Activated T-cell treated with anti-CD3 and anti-CD28 coated beads, Interleukin-2, amount 50 U/mL, for 1 hour (primary cell): Measurements from ENCODE around the gene ZSWIM6.
"Not testable (repeated sequence)": the region's sequence is repeated elsewhere in the genome, so short reads cannot be mapped to it uniquely, and the experiment has no call there.

Source experiments
- DNase-seq: peaks from one replicate; pipeline ENCODE4 v3.0.0-alpha.2; 2020

The ZSWIM6 gene

GRCh38 chr5:61409568-61409967 lies 77.5 kb downstream of the ZSWIM6 start:
- no peak for DNase-seq

- DNase-seq, result no peak
Observed at GRCh38 chr5:61410811-61411210, 78.8 kb downstream of the ZSWIM6 start.

GRCh38 chr5:61412361-61412760 lies 80.3 kb downstream of the ZSWIM6 start:
- DNase-seq, result no peak

- DNase-seq, result not testable (repeated sequence)
Observed at GRCh38 chr5:61413205-61413604, 81.1 kb downstream of the ZSWIM6 start.

DNA sequence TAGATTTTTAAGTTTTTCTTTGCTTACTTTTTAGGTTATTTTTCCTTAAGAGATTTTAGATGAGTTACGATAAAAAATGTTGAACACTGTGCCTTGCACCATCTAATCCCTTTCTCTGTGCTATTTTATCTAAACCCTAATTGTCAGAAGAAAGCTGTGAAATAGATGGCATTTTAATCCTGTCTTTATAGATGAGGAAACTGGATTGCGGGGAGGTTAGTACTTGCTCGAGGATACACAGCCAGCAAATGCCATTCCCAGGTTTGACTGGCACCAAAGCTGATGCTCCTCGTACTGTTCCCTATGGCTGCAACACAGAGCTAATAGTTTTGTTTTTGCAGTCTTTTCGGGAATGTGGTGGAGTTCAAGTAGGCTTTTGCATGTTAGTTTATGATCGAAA lies 82.7 kb downstream of the ZSWIM6 start:
- no peak for DNase-seq

- DNase-seq, result no peak
Observed at GRCh38 chr5:61416010-61416409, 84.0 kb downstream of the ZSWIM6 start.

GRCh38 chr5:61416420-61416819 lies 84.4 kb downstream of the ZSWIM6 start:
- DNase-seq, result no peak

DNA sequence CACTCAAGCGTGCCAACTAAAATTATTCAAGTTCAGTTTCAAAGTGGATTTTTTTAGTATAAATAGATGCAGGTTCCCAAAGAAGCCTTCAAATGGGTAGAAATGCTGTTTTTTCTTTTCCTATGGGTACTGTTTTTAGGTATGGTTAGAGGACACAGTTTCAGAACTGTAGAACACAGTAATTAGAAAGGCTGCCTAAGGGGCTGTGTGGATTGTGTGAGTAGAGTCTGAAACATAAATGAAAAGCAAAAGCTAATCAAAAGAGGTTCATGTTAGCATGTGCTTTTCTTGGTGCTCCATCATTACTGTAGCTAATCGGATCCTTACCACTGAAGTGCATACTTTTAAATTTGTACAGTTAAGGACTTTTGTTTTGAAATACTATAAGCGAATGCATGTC lies 85.3 kb downstream of the ZSWIM6 start:
- no peak for DNase-seq

DNA sequence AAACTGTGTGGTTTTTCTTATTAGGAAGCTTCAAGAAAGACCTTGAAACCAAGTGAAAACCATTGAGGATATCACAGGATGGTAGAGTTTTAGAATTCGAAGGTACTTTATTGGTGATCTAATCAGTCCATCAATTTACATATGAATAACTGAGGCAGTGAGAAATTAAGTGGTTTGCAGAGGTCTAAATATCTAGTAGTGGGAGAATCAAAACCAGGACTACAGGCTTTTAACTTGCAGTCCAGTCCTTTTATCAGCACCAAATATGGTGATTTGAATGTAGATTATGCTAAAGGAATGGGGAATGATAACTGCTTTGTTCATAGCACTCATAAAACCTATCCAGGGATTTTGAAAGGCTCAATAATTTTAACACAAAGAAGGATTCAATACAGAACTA lies 85.8 kb downstream of the ZSWIM6 start:
- no peak for DNase-seq

- no peak for DNase-seq
Observed at GRCh38 chr5:61419106-61419505, 87.0 kb downstream of the ZSWIM6 start.

DNA sequence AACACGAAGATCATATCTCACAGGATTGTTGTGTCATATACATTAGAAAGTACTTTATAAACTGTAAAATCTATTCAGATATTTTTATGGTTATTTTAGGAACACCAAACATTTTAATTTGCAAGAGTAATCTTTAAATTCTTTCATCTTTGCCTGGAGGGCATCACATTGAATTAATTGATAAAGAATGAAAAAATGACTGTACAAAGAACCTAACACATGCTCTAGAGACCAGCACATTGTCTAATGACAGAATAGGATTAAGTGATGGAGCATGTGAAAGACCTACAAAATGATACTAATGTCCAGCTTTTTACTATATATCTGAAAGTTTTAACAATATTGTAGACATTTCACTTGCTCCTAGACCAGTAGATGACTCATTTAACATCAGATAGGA lies 88.0 kb downstream of the ZSWIM6 start:
- no peak for DNase-seq

- DNase-seq, result not testable (repeated sequence)
Observed at GRCh38 chr5:61421262-61421661, 89.2 kb downstream of the ZSWIM6 start.

DNA sequence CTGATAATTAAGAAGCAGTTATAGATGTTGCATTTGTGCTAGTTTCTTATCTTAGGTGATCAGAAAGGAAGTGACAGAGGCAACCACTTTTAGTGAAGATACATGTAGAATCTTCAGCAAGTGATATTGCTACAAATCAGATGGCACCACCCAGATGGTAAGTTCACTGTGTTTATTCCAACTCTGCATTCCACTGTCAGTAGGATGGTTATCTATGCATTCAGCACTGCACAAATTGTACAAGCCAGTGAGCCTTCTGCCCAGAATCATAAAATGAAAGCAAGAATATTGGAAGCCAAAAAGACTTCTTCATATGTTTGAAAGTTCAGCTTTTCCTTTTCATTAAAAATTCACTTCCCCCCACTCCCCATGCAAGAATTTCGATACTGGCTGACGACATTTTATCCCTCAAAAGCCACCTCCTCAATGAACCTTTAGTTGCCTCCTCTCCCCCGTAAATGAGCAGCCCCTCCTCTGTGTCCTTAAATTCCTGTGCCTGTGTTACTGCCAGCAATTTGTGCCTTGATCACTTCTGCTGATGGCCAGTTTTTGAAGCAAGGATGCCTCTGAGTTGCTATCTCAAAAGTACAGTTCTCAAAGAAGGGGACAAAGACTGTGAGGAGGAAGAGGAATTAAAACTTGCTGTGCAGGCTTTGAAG lies 91.6 kb downstream of the ZSWIM6 start:
- DNase-seq, result no peak

GRCh38 chr5:61425918-61426317 lies 93.9 kb downstream of the ZSWIM6 start:
- DNase-seq, result no peak

DNA sequence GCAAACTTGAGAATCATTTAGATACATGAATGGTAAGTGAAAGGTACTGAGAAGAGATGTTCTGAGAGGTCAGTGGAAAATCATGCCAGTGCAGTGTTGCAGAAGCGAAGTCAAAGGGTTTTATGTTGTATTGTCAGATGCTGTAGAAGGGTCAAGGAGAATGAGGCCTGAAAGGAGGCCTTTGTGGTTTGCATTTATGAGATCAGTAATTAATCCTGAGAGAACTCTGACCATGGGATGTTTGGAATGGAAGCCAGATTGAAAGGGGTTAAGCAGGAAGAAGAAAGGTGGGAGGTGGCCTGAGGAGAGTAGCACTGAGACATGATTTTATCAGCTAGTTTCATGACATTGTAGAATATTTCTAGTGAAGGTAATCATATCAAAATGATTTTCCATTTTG lies 97.8 kb downstream of the ZSWIM6 start:
- DNase-seq, result no peak

DNA sequence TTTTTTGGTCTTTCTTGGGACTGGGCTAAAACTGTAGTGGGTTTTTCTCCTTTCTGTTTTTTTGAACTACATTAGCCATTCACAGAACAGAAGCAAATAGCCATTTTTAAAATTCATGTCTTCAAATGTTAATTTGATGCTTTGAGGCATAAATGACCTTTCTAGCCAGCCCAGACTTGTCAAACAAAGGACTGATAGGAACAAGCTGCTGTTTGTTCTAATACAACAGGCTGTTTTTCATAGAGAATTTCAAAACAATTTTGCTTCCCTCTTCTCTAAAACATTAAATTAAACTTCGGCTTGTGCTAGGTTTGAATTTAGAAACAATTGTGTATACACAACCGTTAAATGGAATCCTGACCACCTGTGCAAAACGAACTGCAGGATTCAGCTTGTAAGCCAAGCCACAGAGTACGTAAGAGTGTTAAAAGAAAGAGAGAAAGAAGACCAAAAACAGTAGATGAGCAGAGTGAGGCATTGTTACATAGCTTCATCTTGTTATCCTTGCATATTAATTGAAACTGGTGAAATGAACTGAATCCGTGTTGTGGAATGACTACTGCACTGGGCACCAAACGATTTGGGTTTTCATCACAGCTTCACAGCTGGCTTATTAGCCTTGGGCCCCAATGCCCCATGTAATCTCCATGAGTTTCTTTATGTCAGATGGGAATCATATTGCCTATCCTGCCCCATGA lies 100.0 kb downstream of the ZSWIM6 start:
- DNase-seq, result no peak

DNA sequence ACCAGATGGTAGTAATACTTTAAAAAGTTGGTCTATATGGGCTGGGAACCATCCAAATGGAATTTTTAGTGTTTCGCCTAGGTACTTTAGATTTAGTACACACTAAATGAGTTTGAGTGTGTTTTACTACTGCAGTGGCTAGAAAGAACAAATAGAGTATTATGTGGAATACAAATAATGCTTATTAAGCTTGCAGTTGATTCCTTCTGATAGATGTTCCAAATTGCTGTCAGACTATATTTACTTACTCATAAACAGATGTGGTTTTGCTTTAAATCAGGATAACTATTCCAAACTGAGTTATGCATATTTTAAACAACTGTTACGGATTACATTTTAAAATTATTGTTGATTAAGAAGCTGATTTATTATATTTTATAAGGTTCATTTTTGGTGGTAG lies 103.3 kb downstream of the ZSWIM6 start:
- no peak for DNase-seq

- DNase-seq, result no peak
Observed at GRCh38 chr5:61438298-61438970, 106.4 kb downstream of the ZSWIM6 start.

DNA sequence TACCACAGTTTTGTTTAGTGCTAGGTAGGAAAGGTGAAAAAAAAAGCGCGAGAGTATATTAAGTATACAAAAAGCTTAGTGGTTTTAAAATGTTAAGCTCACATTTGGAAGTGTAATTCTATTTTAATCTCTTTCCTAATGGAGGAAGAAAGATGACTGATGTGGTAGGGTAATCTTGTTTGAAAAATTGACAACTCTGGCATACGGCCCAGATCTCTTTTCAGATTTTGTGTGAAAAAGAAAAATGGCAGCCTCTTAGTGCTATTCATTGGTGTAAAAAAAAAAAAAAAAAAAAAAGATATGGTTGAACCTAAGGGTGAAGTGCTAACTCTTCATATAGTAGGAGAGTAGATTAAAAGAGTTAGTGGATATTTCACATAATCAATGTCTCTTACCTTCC lies 108.0 kb downstream of the ZSWIM6 start:
- DNase-seq, result no peak

DNA sequence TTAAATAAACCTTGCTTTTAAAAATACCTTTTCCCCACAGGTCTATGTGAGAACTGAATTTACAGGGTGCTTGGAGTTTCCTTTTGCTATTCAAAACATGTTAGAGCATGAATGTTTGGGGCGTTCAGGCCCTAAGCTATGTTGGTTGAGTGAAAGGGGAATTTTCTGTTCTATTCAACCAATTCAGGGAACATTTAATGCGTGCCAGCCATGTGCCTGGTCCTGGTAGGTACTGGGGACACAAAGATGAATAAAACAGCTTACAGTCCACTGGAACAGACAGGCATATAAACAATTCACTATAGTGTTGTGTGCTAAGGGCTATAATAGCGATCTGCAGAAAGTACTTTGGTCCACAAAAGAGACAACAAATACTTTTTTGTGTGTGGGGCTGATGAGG lies 108.5 kb downstream of the ZSWIM6 start:
- no peak for DNase-seq

DNA sequence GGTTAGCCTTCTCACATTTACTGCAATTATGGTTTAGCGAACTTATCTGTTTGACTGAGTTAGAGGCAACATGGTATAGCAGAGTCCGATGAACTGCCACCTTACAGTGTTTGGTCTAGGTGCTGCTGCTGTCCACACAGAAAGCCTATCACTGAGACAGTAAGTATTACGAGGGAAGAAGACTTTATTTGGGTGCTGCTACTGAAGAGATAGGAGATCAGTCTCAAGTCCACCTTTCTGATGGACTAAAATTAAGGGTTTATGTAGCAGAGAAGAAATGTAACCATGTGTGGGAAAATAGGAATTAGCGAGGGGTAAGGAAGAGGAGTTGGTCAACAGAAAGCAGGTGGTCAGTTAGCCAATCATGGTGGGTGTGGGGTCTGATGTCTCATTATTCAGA lies 109.7 kb downstream of the ZSWIM6 start:
- DNase-seq, result no peak

DNA sequence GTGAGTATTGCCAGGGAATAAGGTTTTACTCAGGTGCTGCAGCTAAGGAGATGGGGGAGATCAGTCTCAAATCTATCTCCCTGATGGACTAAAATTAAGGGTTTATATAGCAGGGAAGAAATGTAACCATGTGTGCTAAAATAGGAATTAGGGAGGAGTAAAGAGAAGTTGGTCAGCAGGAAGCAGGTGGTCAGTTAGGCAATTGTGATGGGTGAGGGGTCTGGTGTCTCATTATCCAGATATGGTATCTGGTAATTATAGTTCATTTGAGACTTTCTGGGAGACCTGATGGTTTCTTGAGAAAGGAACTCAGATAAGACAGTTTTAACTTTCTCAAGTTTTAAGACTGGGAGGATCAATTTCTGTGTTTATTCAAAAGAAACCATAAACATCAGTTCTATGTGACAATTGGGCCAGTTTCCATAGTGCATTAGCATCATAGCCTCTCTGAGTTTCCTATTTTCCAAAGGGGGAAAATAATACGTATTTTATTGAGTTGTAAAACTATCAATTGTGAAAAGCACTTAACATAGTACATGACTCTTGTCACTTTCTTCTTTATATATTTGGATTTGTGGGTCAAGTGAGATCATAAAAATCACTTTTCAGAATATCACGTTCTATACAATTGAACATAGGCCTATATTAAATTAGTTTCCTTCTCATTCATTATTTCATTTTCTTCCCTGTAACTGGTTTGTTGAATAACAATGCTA lies 115.9 kb downstream of the ZSWIM6 start:
- DNase-seq, result no peak

- no peak for DNase-seq
Observed at GRCh38 chr5:61449804-61450492, 117.9 kb downstream of the ZSWIM6 start.
